Measurements from ENCODE around the gene NRBF2. TPM values are rescaled to one million over a fixed set of nuclear protein-coding genes. Genes with fewer than 3 reads are reported as not detected.

NRBF2 gene
- total and polyA plus RNA-seq, 2 of the 4 experiments (the other 2 are of a cell fraction) = 19.9 to 20.6 TPM

- Histone ChIP-seq H3K27ac (ENCODE audit: insufficient read depth, low read length) (no peak overlapping the region), H3K18ac (ENCODE audit: low read depth, low read length) (no peak overlapping the region), H3K4ac (ENCODE audit: low read depth, low read length) (no peak overlapping the region), H3K9me1 (ENCODE audit: insufficient read depth, low read length) (no peaks in the 10 kb centered on the region), H3K36me3 (ENCODE audit: control insufficient read depth, insufficient read depth, low read length) (peaks cover 8% of the 10 kb centered on the region), H4K91ac (ENCODE audit: insufficient read depth, low read depth, low read length) (no peak overlapping the region), H4K20me1 (ENCODE audit: insufficient read depth, low read length) (peaks cover 52% of the 10 kb centered on the region), H2BK120ac (ENCODE audit: low read depth, low read length) (no peak overlapping the region), H2BK5ac (ENCODE audit: low read depth, low read length, poor library complexity, severe bottlenecking) (no peak overlapping the region), H3K4me2 (ENCODE audit: low read depth, low read length) (peak overlapping the region; percentile 25; the same call in 1 of the 2 replicates), H3K9me3 (ENCODE audit: control insufficient read depth, insufficient read depth, low read length) (no peaks in the 10 kb centered on the region), H2BK20ac (ENCODE audit: low read depth, low read length) (no peak overlapping the region), H3K79me1 (ENCODE audit: low read depth in 1 of 2, low read length in 2 of 2) (peaks cover 10 to 62% of the 10 kb centered on the region in 2 experiments), H3K23ac (ENCODE audit: low read depth, low read length) (no peak overlapping the region), H3K14ac (replicated peaks; ENCODE audit: low read depth, low read length) (no peak overlapping the region), H3K27me3 (ENCODE audit: control insufficient read depth, insufficient read depth, low read length) (no peaks in the 10 kb centered on the region), H4K5ac (ENCODE audit: low read depth, low read length) (no peak overlapping the region), H2BK15ac (ENCODE audit: low read depth, low read length) (no peak overlapping the region), H3K4me1 (ENCODE audit: control insufficient read depth, insufficient read depth, low read length) (0 out of 2 replicates have a peak, but pooled peaks cover 2% of the 10 kb centered on the region), H2AK5ac (ENCODE audit: low read depth, low read length) (no peak overlapping the region), H2AK9ac (replicated peaks; ENCODE audit: low read depth, low read length, poor library complexity) (no peak overlapping the region), H3K4me3 (ENCODE audit: insufficient read depth, low read depth, low read length) (no peak overlapping the region), H4K8ac (ENCODE audit: low read depth in 2 of 2, low read length in 2 of 2) (no peak overlapping the region), H3K9ac (ENCODE audit: low read depth, low read length) (peak overlapping the region; percentile 9; the same call in 1 of the 2 replicates), H2AFZ (replicated peaks; ENCODE audit: low read length, poor library complexity) (no peak overlapping the region), H3K56ac (ENCODE audit: extremely low read depth, insufficient read depth, low read length) (no peak overlapping the region)
- ATAC-seq (ENCODE audit: low read depth) = peak; percentile 79
- intact Hi-C loops (cut with micrococcal nuclease) = loop anchor here (5.0 kb wide), 1 partner anchor 333 kb away; no protein-coding TSS in a partner anchor
- CTCF ChIA-PET = interaction anchor here (0.9 to 1.5 kb wide), 4 partner anchors 10 to 706 kb away, joined by 3 to 5 read pairs (median 4); no protein-coding TSS in a partner anchor
- POLR2A ChIA-PET (ENCODE audit: unreplicated experiment) = interaction anchor here (0.6 kb wide), 2 partner anchors 327 to 434 kb away, joined by 3 read pairs; no protein-coding TSS in a partner anchor
- DNase-seq = peak; percentile 58
- in situ Hi-C loops (cut with MboI; ENCODE audit: low sequenced_read_pairs) = loop anchor here (25.0 kb wide), 1 partner anchor 1058 kb away; no protein-coding TSS in a partner anchor
- dilution Hi-C loops (cut with HindIII; ENCODE audit: low sequenced_read_pairs, unreplicated experiment) = no loop called here
- no peak for TF ChIP-seq USF2 (IDR thresholded peaks at IDR 0.05; ENCODE audit: low read depth, low read length)
- TF ChIP-seq RAD21 (IDR thresholded peaks at IDR 0.05; ENCODE audit: low read length) = no peak
- no peak for TF ChIP-seq ELK1 (IDR thresholded peaks at IDR 0.05; ENCODE audit: borderline replicate concordance, low read depth, low read length)
- TF ChIP-seq MXI1 (IDR thresholded peaks at IDR 0.05; ENCODE audit: borderline replicate concordance, low read depth, low read length) = no peak
- TF ChIP-seq CTCF (conservative IDR thresholded peaks at IDR 0.05; ENCODE audit: low read depth, low read length) = no peak
- TF ChIP-seq CEBPB (IDR thresholded peaks at IDR 0.05; ENCODE audit: low read depth, low read length) = no peak
- TF ChIP-seq MAZ (IDR thresholded peaks at IDR 0.05; ENCODE audit: borderline replicate concordance, low read depth, low read length) = no peak
- TF ChIP-seq MAFK (IDR thresholded peaks at IDR 0.05; ENCODE audit: low read depth, low read length) = no peak
- TF ChIP-seq SMC3 (IDR thresholded peaks at IDR 0.05; ENCODE audit: low read depth, low read length) = no peak
- TF ChIP-seq CHD1 (IDR thresholded peaks at IDR 0.05; ENCODE audit: low read depth, low read length) = no peak
- TF ChIP-seq BHLHE40 (IDR thresholded peaks at IDR 0.05; ENCODE audit: low read depth, low read length) = no peak
- TF ChIP-seq RFX5 (IDR thresholded peaks at IDR 0.05; ENCODE audit: low read depth, low read length) = no peak
- no peak for TF ChIP-seq NFE2L2 (IDR thresholded peaks at IDR 0.05; ENCODE audit: low read depth, low read length)
- no TSS peak for BruUV-seq (replicated peaks)
Observed at GRCh38 chr10:63145782-63146181, 12.7 kb downstream of the NRBF2 start.

All from IMR-90 (cell line).